ENCODE measurements around the gene YBX3.

GRCh38 chr12:10722905-10723746 is at the start of gene YBX3:
- no peak for TF ChIP-seq CTCF (IDR thresholded peaks at IDR 0.05)
- TF ChIP-seq POLR2A (IDR thresholded peaks at IDR 0.05): peak in 1 of 2 donors; percentile 53

Data from Peyer's patch (tissue), 4 donors.